HG03039 (cell line): ENCODE results near the gene PAPOLB.

Experiments used
- ATAC-seq: cut with Tn5 transposase; IDR thresholded peaks from one replicate; pipeline ENCODE4 v1.9.1; 2021; ENCODE audit warnings: mild to moderate bottlenecking, moderate library complexity; ENCODE audit not compliant: unreplicated experiment

Gene PAPOLB

GRCh38 chr7:4878336-4879335 lies 16.8 kb upstream of the PAPOLB start:
- ATAC-seq = no peak

DNA sequence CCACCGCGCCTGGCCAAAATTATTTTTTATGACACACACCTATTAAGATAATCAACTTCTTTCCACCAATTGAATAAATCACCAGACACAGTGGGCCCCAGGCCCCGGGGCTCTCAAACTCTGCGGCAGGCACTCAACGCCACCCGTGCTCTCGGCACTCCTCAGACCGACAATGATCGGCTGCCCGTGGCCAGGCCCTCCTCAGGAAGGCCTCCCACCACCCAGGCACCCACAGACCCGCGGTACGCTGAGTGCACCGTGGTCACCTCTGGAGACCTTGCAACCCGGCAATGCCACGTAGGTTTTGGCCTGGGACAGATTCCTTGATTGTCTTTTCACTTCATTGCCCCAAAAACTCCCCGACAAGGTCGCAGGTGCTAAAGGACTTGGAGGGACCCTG lies 14.8 kb upstream of the PAPOLB start:
- ATAC-seq = no peak

DNA sequence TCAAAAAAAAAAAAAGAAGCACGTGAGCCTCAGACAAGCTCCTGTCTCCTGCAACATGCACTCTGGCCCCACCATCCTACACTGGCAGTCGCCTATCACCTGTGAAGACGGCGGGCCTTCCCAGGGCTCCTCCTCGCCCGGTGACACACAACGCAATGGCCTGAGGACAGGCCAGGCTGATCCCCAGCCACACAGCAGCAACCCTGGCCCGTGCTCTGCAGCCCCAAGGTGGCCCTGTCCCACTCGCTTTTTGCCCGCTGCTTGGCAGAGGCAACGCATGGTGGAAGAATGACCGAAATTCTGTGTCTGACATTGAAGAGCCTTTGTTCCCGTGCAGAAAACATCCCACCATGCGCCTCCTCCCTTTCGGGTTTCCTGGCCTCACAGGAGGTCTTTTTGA lies 13.6 kb upstream of the PAPOLB start:
- ATAC-seq = no peak

- no peak for ATAC-seq
Measured at GRCh38 chr7:4873071-4873944, 11.5 kb upstream of the PAPOLB start.

DNA sequence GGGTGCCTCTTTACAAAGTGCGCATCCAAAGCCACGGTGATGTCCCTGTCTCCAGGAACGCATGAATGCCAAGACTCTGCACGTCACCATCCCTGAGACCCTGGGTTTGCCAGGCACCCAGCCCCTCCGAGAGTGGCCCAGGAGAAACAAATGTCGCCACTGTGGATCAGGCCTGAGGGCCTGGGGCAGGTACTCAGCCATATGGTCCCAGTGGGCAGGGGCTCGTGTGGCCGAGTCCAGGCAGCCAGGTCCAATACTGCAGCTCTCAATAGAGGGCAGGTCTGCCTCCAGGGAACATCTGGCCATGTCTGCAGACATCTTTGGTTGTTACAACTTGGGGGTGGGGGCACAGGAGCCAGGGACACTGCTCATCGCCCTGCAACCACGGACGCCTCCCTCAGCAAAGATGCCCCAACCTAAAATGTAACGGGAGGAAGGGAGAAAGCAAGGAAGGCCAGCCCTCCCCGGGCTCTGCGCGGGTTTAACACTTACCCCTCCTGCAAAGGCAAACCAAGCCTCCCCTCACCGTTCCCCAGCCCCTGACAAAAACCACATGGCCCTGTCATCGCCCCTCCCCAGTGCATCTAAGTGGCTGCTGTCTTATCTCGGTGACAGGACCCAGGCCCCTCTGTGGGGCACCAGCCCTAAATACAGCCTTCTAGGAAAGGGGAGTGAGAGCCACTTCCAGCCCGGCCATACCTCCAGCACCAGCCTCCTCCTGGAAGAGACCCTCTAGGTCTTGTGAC lies 10.3 kb upstream of the PAPOLB start:
- ATAC-seq = no peak

DNA sequence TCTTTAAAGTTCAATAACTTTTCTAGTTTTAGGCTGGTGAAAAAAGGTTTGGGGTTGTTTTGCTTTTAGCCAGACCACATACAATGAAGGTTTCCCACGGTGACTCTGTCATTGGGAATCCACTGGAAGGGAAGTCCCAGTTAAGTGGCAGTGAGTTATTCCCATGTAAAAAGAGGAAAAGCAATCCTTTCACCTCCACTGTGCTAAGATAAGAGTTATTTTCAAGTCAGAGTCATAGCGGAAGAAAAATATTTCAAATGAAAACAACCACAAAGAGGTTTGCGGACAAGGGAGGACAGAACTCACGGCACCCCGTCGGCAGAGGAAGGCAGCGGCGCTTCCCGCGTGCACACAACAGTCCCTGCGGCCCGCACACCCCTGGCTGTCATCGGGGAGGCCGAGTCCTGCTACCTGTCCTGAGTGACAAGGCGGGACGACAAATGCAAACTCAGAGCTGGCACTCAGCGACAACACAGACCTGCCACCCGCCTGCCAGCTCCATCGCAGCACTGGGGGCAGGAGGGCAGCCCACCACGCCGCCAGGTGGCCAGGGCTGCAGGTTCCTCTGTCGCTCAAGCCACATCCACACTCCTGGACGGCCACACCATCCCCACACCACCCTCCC lies 9.3 kb upstream of the PAPOLB start:
- ATAC-seq = no peak

DNA sequence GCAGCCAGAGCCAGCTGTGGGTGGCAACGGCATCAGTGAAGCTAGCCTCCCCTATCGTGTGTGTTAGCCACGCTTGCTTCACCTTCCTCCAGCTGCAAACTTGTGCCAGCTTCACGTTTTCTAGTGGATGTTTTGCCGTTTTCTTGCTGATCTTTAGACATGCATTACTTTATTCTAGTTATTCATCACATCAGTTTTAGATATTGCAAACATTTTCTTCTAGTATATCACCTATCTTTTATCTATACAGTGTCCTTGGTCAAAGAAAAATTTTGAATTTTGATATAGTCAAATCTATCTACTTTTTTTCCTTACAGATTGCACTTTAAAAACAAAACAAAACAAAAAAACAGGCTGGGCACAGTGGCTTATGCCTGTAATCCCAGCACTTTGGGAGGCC lies 6.7 kb upstream of the PAPOLB start:
- ATAC-seq = no peak

- no peak for ATAC-seq
Measured at GRCh38 chr7:4866528-4867496, 5.0 kb upstream of the PAPOLB start.

DNA sequence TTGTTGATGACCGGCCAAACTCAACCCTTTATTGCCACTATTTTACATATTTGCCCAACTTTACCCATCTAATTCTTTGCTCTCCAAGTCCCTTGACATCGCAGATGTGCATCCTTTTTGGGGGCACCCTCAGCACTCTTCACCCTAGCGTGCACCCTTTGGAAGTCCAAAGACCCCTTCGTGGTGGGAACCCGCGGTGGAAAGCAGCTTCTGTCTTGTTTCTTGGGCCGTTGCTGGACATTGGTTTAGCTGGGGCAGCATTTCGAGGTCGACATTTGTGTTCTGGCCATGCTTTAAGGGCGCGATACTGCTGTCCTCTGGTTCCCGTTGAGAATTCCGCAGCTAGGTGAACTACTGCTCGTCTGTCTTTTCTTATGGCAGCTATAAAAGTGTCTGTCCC lies 326 bp upstream of the PAPOLB start:
- ATAC-seq = no peak

GRCh38 chr7:4861227-4861626 lies 603 bp downstream of the PAPOLB start:
- ATAC-seq = no peak

DNA sequence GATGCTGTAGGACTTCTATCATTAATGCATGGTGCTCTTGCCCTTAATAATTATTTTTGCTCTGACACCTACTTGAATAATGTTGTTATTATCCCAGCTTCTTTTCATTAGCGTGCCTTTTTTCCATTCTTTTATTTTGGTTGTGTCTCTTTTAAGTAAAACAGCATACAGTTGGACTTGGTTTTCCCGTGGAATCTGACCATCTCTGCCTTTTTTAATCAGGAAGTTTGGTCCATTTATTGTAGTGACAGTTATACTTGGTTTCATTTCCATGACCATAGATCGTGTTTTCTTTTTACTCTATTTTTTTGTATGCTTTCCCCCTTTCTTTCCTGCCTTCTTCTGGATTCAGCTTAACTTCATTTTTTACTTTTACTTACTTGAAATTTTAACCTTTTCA lies 4.6 kb downstream of the PAPOLB start:
- ATAC-seq = no peak

DNA sequence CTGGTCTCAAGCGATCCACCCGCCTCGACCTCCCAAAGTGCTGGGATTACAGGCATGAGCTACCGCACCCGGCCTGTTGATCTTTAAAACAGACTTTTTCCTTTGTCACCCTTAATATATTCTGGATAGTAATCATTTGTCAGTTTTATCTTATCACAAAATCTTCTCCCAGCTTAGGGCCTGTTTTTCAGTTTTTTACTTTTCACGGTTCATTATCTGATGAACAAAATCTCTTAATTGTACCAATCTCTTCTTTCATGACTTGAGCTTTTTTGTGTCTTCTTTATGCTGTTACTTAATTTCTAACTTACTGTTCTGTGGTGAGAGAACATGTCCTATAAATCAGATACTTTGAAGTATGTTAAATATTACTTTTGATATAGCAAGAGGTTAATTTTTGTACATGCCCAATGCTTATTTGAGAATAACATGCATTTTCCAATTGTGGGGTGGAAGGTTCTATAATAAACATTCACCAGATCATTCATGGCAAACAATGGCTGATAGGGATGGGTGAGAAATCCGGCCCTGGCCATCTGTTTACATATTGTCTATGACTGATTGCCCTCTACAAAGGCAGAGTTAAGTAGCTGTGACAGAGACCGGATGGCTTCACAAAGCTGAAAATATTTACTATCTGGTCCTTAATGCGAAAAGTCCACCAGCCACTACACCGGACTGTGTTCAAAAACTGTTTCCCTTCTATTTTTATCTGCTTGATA lies 5.3 kb downstream of the PAPOLB start:
- ATAC-seq = no peak

DNA sequence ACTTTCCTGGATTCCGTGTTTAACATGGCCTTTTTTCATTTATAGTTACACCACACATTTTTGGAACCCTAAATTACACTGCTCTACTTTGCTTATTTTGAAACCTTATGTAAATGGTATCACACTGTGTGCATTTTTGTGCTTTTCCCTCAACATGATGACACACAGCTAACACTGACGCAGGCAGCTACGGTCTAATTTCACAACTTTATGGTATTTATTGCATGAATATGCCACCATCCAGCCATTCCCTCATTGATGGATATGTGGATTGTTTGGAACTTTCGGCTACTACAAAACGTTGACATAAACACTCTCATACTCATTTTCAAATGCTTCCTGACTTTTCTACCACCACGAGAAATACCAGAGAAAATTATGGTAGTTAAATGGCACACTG lies 6.9 kb downstream of the PAPOLB start:
- ATAC-seq = no peak

DNA sequence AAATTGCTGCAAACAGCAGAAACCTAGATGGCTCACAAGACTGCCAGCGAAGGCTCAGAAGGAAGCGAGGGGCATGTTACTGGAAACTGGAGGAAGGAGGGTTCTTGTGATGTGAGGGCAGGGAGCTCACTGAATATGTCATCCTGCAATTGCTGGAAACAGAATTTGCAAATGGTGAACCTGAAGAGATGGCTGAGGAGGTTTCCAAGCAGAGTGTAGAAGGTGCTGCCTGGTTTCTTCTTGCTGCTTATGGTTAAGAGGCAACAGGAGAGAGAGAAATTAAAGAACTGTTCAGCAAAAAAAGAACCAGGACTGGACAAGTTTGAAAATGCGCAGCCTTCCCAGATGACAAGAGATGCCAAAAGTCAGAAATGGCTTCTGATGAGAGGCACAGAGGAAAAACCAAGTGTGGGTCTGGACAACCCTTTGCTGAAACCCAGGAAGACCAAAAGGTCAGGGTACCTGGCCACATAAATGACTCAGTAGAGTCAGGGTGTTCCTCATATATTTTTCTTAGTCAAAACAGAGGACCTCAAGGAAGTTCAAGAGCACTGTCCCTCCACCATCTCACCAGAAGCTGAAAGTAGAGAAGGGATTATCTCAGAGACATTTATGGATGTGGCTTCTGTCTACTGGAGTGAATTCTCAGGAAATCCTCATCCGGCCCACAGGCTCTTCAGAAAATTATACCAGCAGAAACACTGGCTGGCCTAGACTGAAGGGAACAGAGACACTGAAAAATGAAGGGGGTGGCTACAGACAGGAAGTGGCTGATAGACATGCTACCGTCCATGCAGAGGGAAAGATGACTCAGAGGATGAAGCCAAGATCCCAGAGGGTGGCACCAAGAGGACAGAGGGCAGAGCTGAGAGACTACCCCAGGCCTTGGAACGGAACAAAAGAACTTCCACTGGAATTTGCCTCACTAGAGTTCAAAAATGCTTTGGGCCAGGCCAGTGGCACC lies 10.1 kb downstream of the PAPOLB start:
- no peak for ATAC-seq

DNA sequence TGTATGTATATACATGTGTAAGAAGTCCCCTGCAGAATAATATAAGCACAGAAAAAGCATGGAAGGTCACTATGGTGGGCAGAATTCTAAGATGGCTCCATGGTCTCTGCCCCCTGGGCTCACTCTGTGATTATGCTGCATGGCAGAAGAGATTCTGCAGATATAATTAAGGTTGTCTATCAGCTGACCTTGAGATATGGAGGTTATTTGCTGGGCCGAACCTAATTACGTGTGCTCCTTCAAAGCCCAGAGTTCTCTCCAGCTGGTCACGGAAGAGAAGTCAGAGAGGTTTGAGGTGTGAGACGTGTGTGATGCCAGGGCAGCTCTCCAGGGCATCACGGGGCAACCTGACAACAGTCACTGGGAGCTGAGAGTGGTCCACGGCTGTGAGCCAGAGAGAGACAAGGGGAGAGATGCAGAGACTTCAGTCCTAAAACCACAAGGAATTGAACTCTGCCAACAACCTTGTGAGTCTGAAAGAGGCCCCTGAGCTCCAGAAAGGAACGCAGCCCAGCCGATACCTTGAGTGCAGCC lies 11.5 kb downstream of the PAPOLB start:
- no peak for ATAC-seq

GRCh38 chr7:4849390-4849789 lies 12.4 kb downstream of the PAPOLB start:
- ATAC-seq = no peak

DNA sequence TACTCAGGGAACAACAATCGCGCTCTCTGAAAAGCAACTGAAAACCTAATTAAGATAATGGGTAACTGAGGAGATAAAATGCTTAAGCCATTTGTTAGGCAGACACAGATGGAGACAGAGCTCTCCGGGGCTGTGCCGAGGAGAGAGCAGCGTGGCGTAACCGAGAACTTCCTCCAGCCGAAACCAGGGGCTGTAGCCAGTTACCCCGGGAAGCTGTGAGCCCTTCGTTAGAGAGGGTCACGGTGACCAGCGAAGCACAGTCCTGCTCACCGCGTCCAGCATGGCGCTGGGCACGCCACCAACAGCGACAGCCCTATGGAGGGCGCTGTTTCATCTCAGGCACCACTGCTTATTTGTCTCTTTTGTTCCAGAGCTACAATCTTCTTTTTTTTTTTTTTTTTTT lies 16.1 kb downstream of the PAPOLB start:
- ATAC-seq = no peak
